Measurements from ENCODE around the gene PLPP4.

GRCh38 chr10:120586471-120586872 is 129.4 kb downstream of the PLPP4 start:
- TF ChIP-seq CTCF (IDR thresholded peaks at IDR 0.05) (no peak), POLR2A (IDR thresholded peaks at IDR 0.05) (no peak)

Data from ovary (tissue), 3 donors.